ENCODE measurements around the gene PRCC.

The PRCC gene

GRCh38 chr1:156804026-156804425 lies 36.7 kb downstream of the PRCC start:
- Histone ChIP-seq H3K9ac (ENCODE audit: low read depth, low read length) (no peak overlapping the region), H3K4me3 (ENCODE audit: low read length) (no peak overlapping the region), H3K4me2 (ENCODE audit: low read length) (no peak overlapping the region), H3K9me3 (replicated peaks; ENCODE audit: low read length) (no peaks in the 10 kb centered on the region), H3K36me3 (ENCODE audit: insufficient read depth, low read length) (peaks cover 28% of the 10 kb centered on the region), H3K27me3 (ENCODE audit: control insufficient read depth, insufficient read depth, low read length) (no peaks in the 10 kb centered on the region), H3K4me1 (ENCODE audit: control insufficient read depth, insufficient read depth, low read length) (no peaks in the 10 kb centered on the region)

GRCh38 chr1:156804572-156805243 lies 37.4 kb downstream of the PRCC start:
- no peaks in the 10 kb centered on the region for H3K4me1 ChIP-seq (ENCODE audit: control insufficient read depth, insufficient read depth, low read length)

GRCh38 chr1:156805766-156806511 lies 38.6 kb downstream of the PRCC start:
- no peak overlapping the region for H3K4me2 ChIP-seq (ENCODE audit: low read length)
- H3K4me1 ChIP-seq (ENCODE audit: control insufficient read depth, insufficient read depth, low read length): no peaks in the 10 kb centered on the region
- H3K9me3 ChIP-seq (replicated peaks; ENCODE audit: low read length): no peaks in the 10 kb centered on the region
- no peak overlapping the region for H3K4me3 ChIP-seq (ENCODE audit: low read length)
- no peak overlapping the region for H3K9ac ChIP-seq (ENCODE audit: low read depth, low read length)
- peaks cover 9% of the 10 kb centered on the region for H3K36me3 ChIP-seq (ENCODE audit: insufficient read depth, low read length)
- H3K27me3 ChIP-seq (ENCODE audit: control insufficient read depth, insufficient read depth, low read length): no peaks in the 10 kb centered on the region

More at GRCh38 chr1:156804572-156805243, 37.4 kb downstream of the PRCC start:
- no peak overlapping the region for H3K9ac ChIP-seq (ENCODE audit: low read depth, low read length)
- no peaks in the 10 kb centered on the region for H3K9me3 ChIP-seq (replicated peaks; ENCODE audit: low read length)
- peaks cover 21% of the 10 kb centered on the region for H3K36me3 ChIP-seq (ENCODE audit: insufficient read depth, low read length)
- no peak overlapping the region for H3K4me2 ChIP-seq (ENCODE audit: low read length)
- no peaks in the 10 kb centered on the region for H3K27me3 ChIP-seq (ENCODE audit: control insufficient read depth, insufficient read depth, low read length)
- H3K4me3 ChIP-seq (ENCODE audit: low read length): no peak overlapping the region

DNA sequence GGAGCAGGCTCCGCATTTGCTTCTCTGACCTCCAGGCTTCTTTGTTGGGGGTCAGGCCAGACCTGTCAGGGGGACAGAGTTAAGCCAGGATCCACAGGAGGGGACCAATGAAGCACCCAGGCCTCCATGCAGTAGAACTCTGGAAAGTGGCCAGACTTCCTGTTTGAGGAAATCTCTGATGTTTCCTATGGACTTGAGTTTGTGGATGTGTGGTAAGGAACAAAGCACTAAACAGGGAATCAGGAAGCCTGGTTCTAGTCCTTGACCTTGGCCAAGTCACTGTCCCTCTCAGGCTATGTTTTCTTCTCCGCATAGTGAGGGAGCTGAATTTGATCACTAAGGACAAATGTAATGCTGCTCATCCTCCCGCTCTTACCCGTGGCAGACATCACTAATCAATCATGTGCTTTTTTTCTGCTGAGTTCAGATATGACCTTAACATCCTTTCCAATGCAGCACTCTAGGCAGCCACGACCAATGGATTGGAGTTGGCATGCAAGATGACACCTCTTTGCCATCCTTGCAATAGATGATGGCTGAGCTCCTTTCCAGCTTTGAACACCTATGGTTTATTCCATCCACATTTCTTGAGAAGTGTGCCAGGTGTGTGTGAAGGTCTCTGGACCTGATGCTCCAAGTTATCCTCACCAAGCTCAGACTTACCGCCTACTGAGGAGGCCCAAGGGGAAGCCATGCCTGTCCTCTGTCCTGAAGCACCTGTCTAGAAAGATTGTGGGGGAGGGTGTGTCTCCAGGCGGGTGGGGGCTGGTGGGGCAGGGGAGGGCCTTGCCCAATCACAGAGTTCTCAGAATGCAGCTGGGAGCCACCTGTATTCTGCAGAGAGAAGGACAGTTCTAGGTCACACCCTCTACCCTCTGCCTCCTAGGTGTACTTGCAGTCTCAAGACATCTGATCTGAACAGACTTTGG lies 39.4 kb downstream of the PRCC start:
- Histone ChIP-seq H3K4me1 (ENCODE audit: control insufficient read depth, insufficient read depth, low read length) (no peaks in the 10 kb centered on the region), H3K9ac (ENCODE audit: low read depth, low read length) (no peak overlapping the region), H3K4me2 (ENCODE audit: low read length) (no peak overlapping the region), H3K4me3 (ENCODE audit: low read length) (no peak overlapping the region), H3K27me3 (ENCODE audit: control insufficient read depth, insufficient read depth, low read length) (peaks cover 2% of the 10 kb centered on the region), H3K9me3 (replicated peaks; ENCODE audit: low read length) (no peaks in the 10 kb centered on the region), H3K36me3 (ENCODE audit: insufficient read depth, low read length) (peaks cover 6% of the 10 kb centered on the region)

- Histone ChIP-seq H3K36me3 (ENCODE audit: insufficient read depth, low read length) (no peaks in the 10 kb centered on the region), H3K27me3 (ENCODE audit: control insufficient read depth, insufficient read depth, low read length) (peaks cover 3% of the 10 kb centered on the region), H3K4me2 (ENCODE audit: low read length) (no peak overlapping the region)
These were observed 40.3 kb downstream of the PRCC start for GRCh38 chr1:156807627-156808026.

GRCh38 chr1:156808186-156809030 lies 41.1 kb downstream of the PRCC start:
- no peaks in the 10 kb centered on the region for H3K9me3 ChIP-seq (replicated peaks; ENCODE audit: low read length)
- peaks cover 7% of the 10 kb centered on the region for H3K4me1 ChIP-seq (ENCODE audit: control insufficient read depth, insufficient read depth, low read length)
- H3K27me3 ChIP-seq (ENCODE audit: control insufficient read depth, insufficient read depth, low read length): peaks cover 3% of the 10 kb centered on the region
- H3K36me3 ChIP-seq (ENCODE audit: insufficient read depth, low read length): no peaks in the 10 kb centered on the region
- no peak overlapping the region for H3K4me2 ChIP-seq (ENCODE audit: low read length)
- H3K9ac ChIP-seq (ENCODE audit: low read depth, low read length): no peak overlapping the region
- no peak overlapping the region for H3K4me3 ChIP-seq (ENCODE audit: low read length)

More at GRCh38 chr1:156807627-156808026, 40.3 kb downstream of the PRCC start:
- Histone ChIP-seq H3K9ac (ENCODE audit: low read depth, low read length) (no peak overlapping the region), H3K9me3 (replicated peaks; ENCODE audit: low read length) (no peaks in the 10 kb centered on the region), H3K4me3 (ENCODE audit: low read length) (no peak overlapping the region), H3K4me1 (ENCODE audit: control insufficient read depth, insufficient read depth, low read length) (peaks cover 3% of the 10 kb centered on the region)

GRCh38 chr1:156809281-156809680 lies 41.9 kb downstream of the PRCC start:
- peaks cover 3% of the 10 kb centered on the region for H3K27me3 ChIP-seq (ENCODE audit: control insufficient read depth, insufficient read depth, low read length)
- H3K4me2 ChIP-seq (ENCODE audit: low read length): no peak overlapping the region
- no peaks in the 10 kb centered on the region for H3K9me3 ChIP-seq (replicated peaks; ENCODE audit: low read length)
- H3K4me1 ChIP-seq (ENCODE audit: control insufficient read depth, insufficient read depth, low read length): peaks cover 16% of the 10 kb centered on the region
- no peak overlapping the region for H3K4me3 ChIP-seq (ENCODE audit: low read length)
- no peaks in the 10 kb centered on the region for H3K36me3 ChIP-seq (ENCODE audit: insufficient read depth, low read length)
- H3K9ac ChIP-seq (ENCODE audit: low read depth, low read length): no peak overlapping the region

GRCh38 chr1:156809711-156810366 lies 42.5 kb downstream of the PRCC start:
- H3K9me3 ChIP-seq (replicated peaks; ENCODE audit: low read length): no peaks in the 10 kb centered on the region
- peaks cover 3% of the 10 kb centered on the region for H3K27me3 ChIP-seq (ENCODE audit: control insufficient read depth, insufficient read depth, low read length)
- peaks cover 21% of the 10 kb centered on the region for H3K4me1 ChIP-seq (ENCODE audit: control insufficient read depth, insufficient read depth, low read length)
- H3K4me3 ChIP-seq (ENCODE audit: low read length): no peak overlapping the region
- no peaks in the 10 kb centered on the region for H3K36me3 ChIP-seq (ENCODE audit: insufficient read depth, low read length)
- H3K9ac ChIP-seq (ENCODE audit: low read depth, low read length): no peak overlapping the region
- H3K4me2 ChIP-seq (ENCODE audit: low read length): no peak overlapping the region

GRCh38 chr1:156811168-156811567 lies 43.8 kb downstream of the PRCC start:
- Histone ChIP-seq H3K9ac (ENCODE audit: low read depth, low read length) (no peak overlapping the region), H3K4me2 (ENCODE audit: low read length) (no peak overlapping the region), H3K4me3 (ENCODE audit: low read length) (no peak overlapping the region), H3K27me3 (ENCODE audit: control insufficient read depth, insufficient read depth, low read length) (peaks cover 3% of the 10 kb centered on the region), H3K36me3 (ENCODE audit: insufficient read depth, low read length) (no peaks in the 10 kb centered on the region), H3K9me3 (replicated peaks; ENCODE audit: low read length) (no peaks in the 10 kb centered on the region), H3K4me1 (ENCODE audit: control insufficient read depth, insufficient read depth, low read length) (peaks cover 26% of the 10 kb centered on the region)

DNA sequence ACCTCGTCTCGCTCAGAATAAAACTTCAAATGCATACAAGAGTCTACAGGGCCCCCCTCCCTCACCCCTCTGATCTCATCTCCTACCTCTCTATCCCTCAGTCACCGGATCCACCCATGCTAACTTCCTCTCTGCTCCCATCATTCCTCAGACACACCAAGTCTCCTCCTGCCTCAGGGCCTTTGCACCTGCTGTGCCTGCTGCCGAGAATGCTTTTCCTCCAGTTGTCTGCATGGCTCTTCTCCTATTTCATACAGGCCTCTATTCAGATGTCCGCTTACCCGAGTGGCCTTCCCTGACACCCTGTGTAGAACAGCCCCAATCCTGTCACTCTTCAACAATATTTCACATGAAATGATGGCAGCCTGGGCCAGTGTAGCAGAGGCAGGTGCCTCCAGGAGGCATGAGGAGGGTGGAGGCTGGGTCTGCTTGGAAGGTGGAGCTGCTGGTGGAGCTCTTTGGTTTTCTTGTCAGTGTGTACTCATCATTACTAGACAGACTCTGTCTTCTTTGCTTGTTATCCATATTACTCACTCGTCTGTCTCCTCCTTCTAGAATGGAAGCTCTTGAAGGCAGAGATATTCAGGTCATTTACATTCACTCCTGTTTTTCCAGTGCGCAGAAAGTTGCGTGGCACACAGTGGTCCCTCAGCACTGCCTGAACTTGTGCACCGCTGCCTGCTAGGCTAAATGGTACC lies 45.1 kb downstream of the PRCC start:
- H3K9me3 ChIP-seq (replicated peaks; ENCODE audit: low read length): no peaks in the 10 kb centered on the region
- H3K36me3 ChIP-seq (ENCODE audit: insufficient read depth, low read length): no peaks in the 10 kb centered on the region
- H3K27me3 ChIP-seq (ENCODE audit: control insufficient read depth, insufficient read depth, low read length): peaks cover 3% of the 10 kb centered on the region
- H3K4me2 ChIP-seq (ENCODE audit: low read length): no peak overlapping the region
- no peak overlapping the region for H3K4me3 ChIP-seq (ENCODE audit: low read length)
- peaks cover 26% of the 10 kb centered on the region for H3K4me1 ChIP-seq (ENCODE audit: control insufficient read depth, insufficient read depth, low read length)
- no peak overlapping the region for H3K9ac ChIP-seq (ENCODE audit: low read depth, low read length)
